Measurements from ENCODE around the gene HSD17B1. TPM values are rescaled to one million over a fixed set of nuclear protein-coding genes. Genes with fewer than 3 reads are reported as not detected.

HSD17B1 gene
- total and polyA plus RNA-seq, 2 of the 13 experiments (the other 11 are each of a cell fraction or from before 2014, with no cell fraction given) = 0.54 to 0.93 TPM

- TF ChIP-seq SOX6 (IDR thresholded peaks at IDR 0.05) = no peak
- TF ChIP-seq SOX6 (CRISPR knock-in tag; IDR thresholded peaks at IDR 0.05) = no peak
- no peak for TF ChIP-seq JUND (CRISPR knock-in tag; IDR thresholded peaks at IDR 0.05)
- 0 out of 2 replicates have a peak, but pooled peaks have one; percentile 25 for TF ChIP-seq PCBP1 (IDR thresholded peaks at IDR 0.05; ENCODE audit: borderline replicate concordance, low read depth, low read length)
- no peak for TF ChIP-seq MAF1 (CRISPR knock-in tag; IDR thresholded peaks at IDR 0.05; ENCODE audit: borderline replicate concordance)
- no peak for TF ChIP-seq ZNF33B (CRISPR knock-in tag; IDR thresholded peaks at IDR 0.05)
- no peak for TF ChIP-seq ZNF761 (CRISPR knock-in tag; conservative IDR thresholded peaks at IDR 0.05)
- no peak for TF ChIP-seq MATR3 (CRISPR knock-in tag; IDR thresholded peaks at IDR 0.05)
- no peak for TF ChIP-seq ZNF282 (IDR thresholded peaks at IDR 0.05; ENCODE audit: partially characterized antibody)
- no peak for TF ChIP-seq ZFP90 (CRISPR knock-in tag; IDR thresholded peaks at IDR 0.05; ENCODE audit: borderline replicate concordance)
- TF ChIP-seq RFX1 (IDR thresholded peaks at IDR 0.05) = no peak
- TF ChIP-seq POLR2G (IDR thresholded peaks at IDR 0.05; ENCODE audit: low read depth, low read length) = no peak
- TF ChIP-seq ZNF737 (CRISPR knock-in tag; IDR thresholded peaks at IDR 0.05; ENCODE audit: borderline replicate concordance) = 0 out of 2 replicates have a peak, but pooled peaks have one; percentile 23
- TF ChIP-seq TFDP1 (CRISPR knock-in tag; IDR thresholded peaks at IDR 0.05; ENCODE audit: borderline replicate concordance) = no peak
- no peak for TF ChIP-seq TERF1 (CRISPR knock-in tag; IDR thresholded peaks at IDR 0.05)
- TF ChIP-seq ZNF883 (CRISPR knock-in tag; IDR thresholded peaks at IDR 0.05; ENCODE audit: not compliant biosample characterization) = peak; percentile 6
- no peak for TF ChIP-seq SMYD3 (CRISPR knock-in tag; IDR thresholded peaks at IDR 0.05)
- TF ChIP-seq RFXAP (CRISPR knock-in tag; IDR thresholded peaks at IDR 0.05; ENCODE audit: borderline replicate concordance) = no peak
- TF ChIP-seq ZKSCAN1 (IDR thresholded peaks at IDR 0.05; ENCODE audit: low read length) = no peak
- 0 out of 2 replicates have a peak, but pooled peaks have one; percentile 21 for TF ChIP-seq MTA1 (CRISPR knock-in tag; IDR thresholded peaks at IDR 0.05; ENCODE audit: borderline replicate concordance)
- TF ChIP-seq NFE2 (CRISPR knock-in tag; IDR thresholded peaks at IDR 0.05) = no peak
- TF ChIP-seq RERE (CRISPR knock-in tag; IDR thresholded peaks at IDR 0.05; ENCODE audit: low read depth) = no peak
- no peak for TF ChIP-seq DNMT3B (CRISPR knock-in tag; conservative IDR thresholded peaks at IDR 0.05)
- TF ChIP-seq EHMT2 (IDR thresholded peaks at IDR 0.05; ENCODE audit: borderline replicate concordance, low read depth, low read length) = no peak
These were observed 15.4 kb upstream of the HSD17B1 start (continued) for GRCh38 chr17:42537156-42537805.
